Hematopoietic multipotent progenitor cell (in vitro differentiated cells): ENCODE results near the gene ESYT2. TPM values are rescaled to one million over a fixed set of nuclear protein-coding genes. Genes with fewer than 3 reads are reported as not detected.
"Not testable (repeated sequence)": the region's sequence is repeated elsewhere in the genome, so short reads cannot be mapped to it uniquely, and the experiment has no call there.

ENCODE experiments used
- DNase-seq, 3 donors: peaks; one replicate each; pipeline ENCODE4 v3.0.0-alpha.2; 2011 to 2015; ENCODE audit warnings: low read depth in 2 of 3, low spot score in 2 of 3
- total RNA-seq: library from RNA; depleted of rRNA; stranded (reverse); fragments of >200 nt; gene quantifications from one replicate; pipeline ENCODE4 v1.2.3, GENCODE V29; 2012

ESYT2 gene
- total RNA-seq, 1 donor = 154 TPM

DNA sequence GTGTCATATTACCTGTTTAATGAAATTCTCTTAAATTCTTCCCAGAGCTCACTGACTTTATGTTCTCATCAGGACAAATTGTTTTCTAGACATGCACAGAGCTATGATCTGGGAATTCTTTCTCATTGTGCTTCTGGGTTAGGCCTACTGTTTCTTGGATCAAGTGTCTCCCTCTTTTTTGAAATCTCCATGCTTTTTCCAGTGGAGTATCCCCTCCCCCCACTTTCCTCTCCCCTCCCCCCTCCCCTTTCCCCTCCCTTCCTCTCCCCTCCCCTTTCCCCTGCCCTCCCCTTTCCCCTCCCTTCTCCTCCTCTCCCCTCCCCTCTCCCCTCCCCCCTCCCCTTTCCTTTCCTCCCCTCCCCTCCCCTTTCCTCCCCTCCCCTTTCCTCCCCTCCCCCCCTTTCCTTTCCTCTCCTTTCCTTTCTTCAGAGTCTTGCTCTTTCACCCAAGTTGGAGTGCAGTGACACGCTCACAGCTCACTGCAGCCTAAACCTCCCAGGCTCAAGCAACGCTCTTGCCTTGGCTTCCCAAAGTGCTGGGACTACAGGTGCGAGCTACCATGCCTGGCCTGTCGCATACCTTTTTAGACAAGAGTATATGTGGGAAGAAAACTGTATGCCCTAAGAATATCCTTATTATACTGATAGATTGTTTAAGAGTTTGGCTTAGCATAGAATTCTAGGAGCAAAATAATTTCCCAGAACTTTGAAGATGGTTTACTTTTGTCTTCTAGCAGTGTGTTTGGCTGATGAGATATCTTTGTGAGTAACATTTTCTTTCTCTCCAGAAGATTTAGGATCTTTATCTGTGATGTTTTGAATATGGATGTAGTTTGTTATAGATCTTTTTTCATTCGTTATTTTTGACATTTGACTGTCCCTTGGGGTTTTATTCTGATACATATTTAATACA is 29.5 kb upstream of the ESYT2 start:
- DNase-seq = no peak

DNA sequence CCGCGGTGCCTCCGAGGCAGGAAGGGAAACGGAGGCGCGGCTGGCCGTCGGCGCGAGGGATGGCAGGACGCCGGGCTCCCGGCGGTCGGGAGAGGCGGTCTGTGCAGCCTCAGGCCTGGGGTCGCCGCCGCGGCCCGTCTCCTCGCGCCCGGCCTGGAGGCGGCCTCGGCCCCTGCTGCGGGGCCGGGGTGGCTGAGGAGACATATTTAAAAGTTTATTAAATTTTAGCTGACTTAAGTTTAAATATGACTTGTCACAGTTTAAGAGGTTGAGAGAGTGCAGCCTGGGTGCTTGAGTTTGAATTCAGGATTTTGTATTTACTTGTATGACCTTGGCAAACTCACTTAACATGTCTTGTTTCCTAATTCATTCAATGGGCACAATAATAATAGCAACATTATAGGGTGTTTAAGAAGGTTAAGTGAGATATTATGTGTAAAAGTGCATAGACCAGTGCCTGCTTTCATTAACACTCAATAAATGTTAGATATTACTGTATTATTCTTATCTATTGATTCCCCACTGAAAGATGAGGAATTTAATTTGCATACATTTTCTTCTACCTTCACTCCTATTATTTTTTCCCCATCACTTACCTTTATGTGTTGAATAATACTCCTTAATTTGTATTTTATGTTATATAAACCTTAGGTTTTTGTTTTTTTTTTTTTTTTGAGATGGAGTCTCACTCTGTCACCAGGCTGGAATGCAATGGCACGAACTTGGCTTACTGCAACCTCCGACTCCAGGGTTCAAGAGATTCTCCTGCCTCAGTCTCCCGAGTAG is 27.8 kb upstream of the ESYT2 start:
- DNase-seq = no peak

DNA sequence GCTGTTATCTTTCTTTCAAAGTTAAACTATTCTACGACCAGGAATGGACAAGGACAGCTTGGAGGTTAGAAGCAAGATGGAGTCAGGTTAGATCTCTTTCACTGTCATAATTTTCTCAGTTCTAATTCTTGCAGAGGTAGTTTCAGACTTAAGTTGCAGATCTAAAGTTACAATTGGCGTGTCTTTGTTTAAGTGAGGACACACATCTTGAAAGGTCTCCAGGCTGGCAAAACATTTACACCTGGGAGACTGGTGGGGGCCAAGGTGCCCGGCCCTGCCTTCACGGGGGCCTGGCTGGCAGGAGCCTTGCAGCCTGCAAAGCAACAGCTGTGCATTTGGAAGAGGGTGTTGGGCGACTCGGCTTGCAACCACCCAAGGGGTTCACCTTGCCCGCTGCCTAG is 25.4 kb upstream of the ESYT2 start:
- DNase-seq = no peak

DNA sequence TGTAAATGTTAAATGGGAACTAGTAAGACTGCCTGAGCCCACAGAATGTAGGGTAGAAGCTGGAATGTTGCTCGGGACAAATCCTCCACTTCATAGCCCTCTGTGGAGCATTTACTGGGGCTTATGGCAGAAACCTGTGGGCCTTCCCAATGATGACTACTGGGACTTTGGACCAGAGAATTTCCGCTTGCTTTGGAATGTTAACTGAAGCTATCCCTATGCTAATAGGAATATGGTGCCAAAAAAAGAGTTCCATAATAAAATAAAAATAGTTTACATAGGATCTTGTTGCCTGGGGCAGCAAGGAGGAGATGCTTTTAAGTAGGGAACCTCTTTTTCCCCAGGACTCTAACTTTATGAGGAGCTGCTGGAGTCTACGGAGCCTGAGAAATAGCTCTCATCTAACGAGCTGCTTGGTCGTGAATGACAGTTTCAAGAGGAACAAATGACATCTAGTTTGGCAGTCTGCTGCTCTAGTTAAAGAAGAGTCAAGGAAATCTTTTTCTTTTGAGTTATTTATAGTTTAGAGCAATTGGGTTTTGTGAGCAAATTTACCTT is 21.3 kb upstream of the ESYT2 start:
- DNase-seq = no peak

DNA sequence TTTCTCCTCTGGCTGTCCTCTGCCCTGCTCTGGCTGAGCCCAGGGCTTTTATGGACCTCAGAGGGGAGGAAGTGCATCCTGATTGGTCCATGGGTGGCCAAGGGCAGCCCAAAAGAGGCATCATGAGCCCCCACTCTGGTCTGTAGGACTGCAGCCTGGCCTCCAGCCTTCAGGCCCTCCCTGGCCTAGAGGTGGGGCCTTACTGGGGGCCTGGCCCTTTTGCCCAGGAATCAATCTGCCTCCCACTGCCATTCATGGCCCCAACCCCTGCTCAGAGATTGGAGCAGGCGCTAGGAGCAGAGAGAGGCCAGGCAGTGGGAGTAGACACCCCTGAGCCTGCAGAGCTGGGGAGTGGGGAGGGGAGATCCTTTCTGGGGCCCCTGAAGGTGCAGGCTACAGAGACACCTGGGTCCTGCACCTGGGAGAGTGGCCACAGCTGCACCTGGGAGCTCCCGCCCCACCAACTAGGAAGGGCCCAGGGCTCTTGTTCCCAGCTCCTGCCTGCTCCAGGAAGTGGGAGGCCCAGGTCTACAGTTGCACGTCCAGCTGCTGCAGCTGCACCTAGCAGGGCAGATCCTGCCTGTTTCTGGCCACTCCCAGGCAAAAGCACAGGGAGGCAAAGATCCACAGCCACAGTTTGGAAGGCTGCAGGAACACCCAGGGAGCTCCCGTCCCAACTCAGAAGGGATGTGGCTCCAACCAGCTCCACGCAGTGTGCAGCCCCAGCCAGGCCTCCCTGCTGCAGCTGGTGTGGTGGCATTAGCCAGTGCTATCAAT is 20.6 kb upstream of the ESYT2 start:
- DNase-seq = no peak

DNA sequence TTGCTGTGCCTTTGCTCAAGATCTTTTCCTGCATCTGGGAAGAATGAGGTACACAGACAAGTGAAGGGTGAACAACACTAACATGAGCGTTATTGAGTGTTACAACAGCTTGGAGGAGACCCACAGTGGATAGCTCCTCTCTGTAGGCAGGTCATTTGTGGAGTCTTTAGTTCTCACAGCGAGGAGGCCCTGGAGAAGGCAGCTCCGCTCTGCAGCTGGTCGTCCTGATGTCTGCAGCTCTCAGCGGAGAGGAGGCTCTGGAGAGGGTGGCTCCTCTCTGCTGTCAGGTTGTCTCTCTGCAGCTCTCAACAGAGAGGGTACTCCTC is 20.1 kb upstream of the ESYT2 start:
- no peak for DNase-seq

DNA sequence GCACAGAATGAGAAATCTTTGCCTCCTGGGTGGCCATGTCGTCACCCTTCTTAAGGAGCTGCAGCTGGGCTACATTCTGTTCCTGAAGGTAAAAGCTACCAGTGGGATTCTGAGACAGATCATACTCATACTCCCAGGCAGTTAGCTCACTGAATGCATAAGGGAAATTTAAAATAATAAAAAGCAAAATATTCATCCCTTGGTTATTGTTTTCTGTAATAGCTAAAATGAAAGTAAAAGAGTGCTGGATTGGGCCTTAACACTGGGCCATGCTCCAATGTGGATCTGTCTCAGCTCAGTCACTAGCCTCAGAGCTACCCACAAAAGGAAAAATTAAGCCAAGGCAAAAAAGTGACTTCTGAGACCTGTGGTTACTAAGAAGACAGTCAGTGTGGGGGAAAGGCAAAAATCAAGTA is 18.1 kb upstream of the ESYT2 start:
- no peak for DNase-seq

DNA sequence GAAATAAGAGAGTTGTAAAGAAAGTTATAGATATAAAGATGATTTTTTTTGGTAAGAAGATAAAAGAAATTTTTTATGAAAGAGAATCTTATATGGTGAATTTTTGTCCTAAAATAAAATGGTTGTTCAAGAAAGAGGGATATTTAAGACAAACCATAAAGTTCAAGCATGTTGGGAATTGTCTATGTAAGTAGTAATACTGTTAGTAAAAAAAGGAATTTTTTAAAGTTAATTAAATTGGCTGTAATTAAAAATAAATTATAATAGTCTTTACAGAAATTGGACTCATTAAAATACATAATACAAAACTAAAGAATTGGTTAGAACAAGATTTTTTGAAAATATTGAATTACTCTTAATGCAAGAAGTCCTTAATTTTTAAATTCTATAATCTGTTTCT is 17.0 kb upstream of the ESYT2 start:
- DNase-seq = no peak

DNA sequence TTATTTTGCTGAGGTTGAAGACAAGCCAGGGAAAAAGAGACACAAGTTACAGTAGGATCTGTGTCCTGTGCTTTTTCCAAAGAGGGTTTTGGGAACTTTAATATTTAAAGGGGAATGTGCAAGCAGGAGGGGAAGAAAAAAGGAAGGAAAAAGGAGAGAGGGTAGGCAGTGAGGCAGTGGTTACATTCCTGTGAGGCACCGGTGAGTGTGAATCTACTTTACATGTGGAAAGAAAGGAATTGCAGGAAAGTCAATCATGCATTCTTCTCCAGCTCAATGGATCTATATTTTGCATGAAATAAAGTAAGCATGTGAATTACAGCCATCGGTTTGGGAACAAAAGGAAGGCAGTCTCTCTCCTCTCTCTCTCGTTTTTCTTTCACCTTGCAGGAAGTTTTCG is 14.5 kb upstream of the ESYT2 start:
- DNase-seq = no peak

DNA sequence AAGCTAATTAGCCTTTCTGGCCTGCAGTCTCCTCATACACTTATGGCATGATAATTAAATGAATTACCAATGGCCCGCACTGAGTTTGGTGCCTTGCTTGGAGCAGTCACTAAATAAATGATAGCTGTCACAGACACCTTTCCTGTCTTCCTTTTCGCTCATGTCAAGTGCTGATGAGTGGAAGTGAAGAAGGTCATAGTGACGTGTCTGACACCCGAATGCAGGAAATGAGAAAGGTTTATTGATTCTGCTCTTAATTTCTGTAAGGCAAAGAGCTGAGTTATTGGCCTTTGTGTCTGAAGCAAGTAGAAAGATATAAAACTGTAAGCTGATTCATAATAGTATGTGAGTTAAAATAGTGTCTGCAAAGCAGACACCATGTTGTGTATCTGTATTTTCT is 13.2 kb upstream of the ESYT2 start:
- DNase-seq = no peak

DNA sequence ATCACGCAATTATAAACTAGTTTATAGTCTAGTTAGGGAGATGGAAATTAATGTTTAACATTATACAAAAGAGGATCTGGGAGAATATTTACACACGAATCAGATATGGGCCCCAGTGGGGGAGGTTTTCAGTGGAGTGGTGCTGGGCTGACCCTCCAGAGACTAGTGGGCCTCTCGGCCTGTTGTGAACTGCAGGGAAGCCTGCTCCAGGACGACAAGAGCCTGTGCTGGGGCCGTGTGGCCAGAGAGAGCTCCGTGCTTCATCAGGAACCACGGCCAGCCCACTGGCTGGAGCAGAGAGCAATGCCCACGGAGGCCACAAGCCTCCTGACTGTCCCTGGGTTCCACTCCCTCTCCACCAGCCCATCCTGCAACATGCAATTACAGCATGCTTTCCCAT is 11.3 kb upstream of the ESYT2 start:
- DNase-seq = no peak

DNA sequence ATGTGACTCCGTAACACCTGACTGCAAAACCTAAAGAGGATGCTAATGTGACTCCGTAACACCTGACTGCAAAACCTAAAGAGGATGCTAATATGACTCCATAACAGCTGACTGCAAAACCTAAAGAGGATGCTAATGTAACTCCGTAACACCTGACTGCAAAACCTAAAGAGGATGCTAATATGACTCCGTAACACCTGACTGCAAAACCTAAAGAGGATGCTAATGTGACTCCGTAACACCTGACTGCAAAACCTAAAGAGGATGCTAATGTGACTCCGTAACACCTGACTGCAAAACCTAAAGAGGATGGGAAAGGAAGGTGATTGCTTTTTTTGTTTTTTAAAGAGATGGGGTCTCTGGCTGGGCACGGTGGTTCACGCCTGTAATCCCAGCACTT is 9.9 kb upstream of the ESYT2 start:
- not testable (repeated sequence) for DNase-seq

DNA sequence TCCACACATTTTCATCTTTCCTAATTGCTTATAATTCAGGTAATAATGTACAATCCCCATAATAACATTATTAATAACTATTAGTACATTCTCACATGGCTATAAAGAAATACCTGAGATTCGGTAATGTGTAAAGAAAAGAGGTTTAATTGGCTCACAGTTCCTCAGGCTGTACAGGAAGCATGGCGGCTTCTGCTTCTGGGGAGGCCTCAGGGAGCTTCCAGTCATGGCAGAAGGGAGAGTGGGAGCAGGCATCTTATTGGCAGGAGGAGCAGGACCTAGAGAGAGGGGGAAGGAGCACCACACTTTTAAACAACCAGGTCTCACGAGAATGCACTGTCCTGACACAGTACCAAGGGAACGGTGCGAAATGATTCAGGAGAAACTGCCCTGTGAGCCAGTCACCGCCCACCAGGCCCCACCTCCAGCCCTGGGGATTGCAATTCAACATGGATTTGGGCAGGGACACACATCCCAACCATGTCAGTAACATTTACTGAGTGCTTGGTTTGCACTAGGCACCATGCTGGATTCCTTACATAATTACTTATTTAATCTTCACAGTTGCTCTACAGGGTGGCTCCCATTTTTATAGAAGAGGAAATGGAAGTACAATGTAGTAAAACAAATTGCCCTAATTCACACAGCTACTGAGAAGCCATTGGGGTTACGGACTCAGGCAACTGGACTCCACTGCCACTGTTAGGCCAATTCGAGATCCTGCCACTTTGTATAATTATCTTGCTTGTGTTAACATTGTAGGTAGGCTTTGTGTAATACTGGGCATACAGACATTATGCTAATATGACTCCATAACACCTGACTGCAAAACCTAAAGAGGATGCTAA is 8.7 kb upstream of the ESYT2 start:
- DNase-seq = no peak

DNA sequence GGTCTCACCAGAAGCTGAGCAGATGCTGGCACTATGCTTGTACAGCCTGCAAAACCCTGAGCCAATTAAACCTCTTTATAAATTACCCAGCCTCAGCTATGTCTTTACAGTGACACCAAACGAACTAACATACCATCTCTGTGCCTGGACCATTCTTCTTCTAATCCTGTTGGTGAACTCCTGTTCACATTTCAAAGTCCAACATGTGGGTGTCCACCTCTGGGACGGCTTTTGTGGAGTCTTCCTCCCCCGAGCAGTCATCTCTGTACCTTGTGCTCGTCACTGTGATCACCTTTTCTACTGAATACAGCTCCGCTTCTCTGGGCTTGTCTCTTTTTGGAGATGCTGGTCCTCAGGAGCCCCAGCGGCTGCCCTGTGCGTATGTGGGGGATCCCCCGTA is 7.4 kb upstream of the ESYT2 start:
- no peak for DNase-seq

DNA sequence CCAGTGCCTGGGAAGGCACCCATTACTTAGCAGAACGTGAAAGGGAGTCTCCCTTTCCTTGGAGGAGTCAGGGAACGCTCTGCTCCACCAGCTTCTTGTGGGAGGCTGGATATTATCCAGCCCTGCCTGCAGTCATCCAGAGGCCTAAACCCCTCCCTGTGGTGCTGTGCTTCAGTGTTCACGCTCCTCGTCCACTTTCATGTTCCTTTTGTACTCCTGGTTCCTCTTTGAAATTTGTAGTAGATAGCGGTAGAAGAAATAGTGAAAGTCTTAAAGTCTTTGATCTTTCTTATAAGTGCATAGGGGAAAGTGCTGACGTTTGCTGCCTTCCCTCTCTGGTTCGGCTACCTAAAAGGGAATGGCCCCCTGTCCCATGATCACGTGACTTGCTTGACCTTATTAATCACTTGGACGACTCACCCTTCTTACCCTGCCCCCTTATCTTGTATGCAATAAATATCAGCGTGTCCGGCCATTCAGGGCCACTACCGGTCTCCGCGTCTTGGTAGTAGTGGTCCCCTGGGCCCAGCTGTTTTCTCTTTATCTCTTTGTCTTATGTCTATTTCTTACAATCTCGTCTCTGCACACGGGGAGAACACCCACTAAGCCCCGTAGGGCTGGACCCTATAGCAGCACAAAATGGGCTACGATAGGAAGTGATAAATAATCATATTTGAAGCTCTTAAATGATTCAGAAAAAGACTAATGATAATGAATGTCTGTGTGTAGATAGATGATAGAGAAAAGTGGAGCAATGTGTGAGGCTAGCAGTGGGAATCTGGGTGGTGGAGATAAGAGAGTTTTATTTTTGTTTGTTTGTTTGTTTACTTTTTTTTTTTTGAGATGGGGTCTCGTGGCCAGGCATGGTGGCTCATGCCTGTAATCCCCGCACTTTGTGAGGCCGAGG is 5.8 kb upstream of the ESYT2 start:
- no peak for DNase-seq

DNA sequence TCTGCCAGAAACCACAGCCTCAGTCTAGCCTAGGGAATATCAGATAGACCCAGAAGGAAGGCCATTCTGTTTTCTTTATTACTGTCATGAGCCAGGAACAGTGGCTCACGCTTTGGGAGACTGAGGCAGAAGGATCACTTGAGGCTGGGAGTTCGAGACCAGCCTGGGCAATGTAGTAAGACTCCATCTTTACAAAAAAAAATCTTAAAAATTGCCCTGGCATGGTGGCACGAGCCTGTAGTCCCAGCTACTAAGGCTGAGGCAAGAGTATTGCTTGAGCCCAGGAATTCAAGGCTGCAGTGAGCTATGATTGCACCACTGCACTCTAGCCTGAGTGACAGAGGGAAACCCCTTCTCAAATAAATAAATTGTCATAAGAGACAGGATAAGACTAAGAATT is 3.7 kb upstream of the ESYT2 start:
- DNase-seq = no peak

DNA sequence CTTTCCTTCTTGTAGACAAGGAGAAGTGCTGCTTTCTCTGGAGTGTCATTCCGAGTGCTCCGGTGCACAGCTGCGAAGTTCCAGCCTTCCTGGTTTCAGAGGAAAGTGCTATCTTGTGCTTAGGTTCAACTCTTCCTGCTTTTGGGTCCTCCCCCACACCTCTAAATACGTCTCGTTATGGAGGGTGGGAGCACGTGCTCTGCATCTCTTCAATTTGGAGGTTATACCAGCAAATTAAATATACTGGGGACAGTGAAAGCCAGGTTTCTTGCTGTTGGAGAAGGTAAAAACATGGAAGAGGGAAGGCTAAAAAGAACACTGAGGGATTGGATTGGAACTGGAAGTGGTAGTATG is 2.4 kb upstream of the ESYT2 start:
- no peak for DNase-seq

DNA sequence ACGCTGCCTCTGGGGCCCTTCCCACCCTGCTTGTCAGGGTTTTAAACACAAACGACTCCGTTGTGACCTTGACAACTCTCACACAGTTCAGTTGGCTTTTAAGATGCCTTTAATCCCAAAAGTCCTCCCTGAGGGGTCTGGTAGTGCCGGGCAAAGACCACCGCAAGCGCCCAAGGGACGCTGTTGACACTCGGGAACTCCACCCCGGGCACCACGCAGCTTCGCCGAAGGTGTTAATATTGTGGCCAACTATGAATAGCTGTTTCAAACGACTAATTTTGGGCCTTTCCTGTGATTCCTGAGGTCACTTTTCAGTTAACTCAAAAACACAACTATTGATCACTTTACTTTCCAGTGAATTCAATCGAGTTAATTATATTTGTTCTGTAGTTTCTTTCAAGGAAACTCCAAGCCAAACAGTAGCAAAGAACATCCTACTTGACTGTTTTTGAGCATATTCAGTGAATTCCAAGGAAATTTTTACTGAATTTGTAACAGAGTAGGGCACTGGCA is 958 bp upstream of the ESYT2 start:
- DNase-seq = no peak

DNA sequence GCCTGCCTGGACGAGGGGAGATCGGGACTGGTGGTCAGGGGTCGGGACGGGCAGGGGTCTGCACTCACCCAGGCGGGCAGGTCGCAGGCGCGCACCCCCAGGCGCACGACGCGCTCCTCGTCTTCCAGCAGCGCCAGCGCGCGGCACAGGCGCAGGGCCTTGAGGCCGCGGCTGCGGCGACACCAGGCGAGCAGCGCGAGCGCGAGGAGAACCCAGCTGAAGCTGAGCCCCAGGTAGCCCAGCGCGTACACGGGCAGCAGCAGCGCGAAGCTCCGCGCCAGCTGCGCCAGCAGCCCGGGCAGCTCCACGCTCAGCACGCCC is 328 bp downstream of the ESYT2 start:
- DNase-seq = peak in 2 of 3 donors; percentile 64 to 65
